Hepatocyte (in vitro differentiated cells): ENCODE data around the gene PPP1R12A. TPM values are rescaled to one million over a fixed set of nuclear protein-coding genes. Genes with fewer than 3 reads are reported as not detected.
A peak's percentile ranks its signal among the peaks of the same experiment; 100 is the strongest.

Experiments
- DNase-seq: peaks from one replicate; pipeline ENCODE4 v3.0.0-alpha.2; 2016; ENCODE audit warnings: low spot score
- H2AFZ ChIP-seq: fragments of 200-600 bp; sonication (generic); 2 replicates; pipeline ENCODE4 v1.6.0; 2016; ENCODE audit warnings: antibody characterized with exemption, mild to moderate bottlenecking
- H3K27ac ChIP-seq: fragments of 200-600 bp; sonication (generic); 2 replicates; pipeline ENCODE4 v1.5.1; 2016; ENCODE audit warnings: mild to moderate bottlenecking
- H3K27me3 ChIP-seq: fragments of 200-600 bp; sonication (generic); 2 replicates; pipeline ENCODE4 v1.6.1; 2016
- H3K36me3 ChIP-seq: fragments of 200-600 bp; sonication (generic); replicated peaks from 2 replicates; pipeline ENCODE4 v1.5.1; 2016; ENCODE audit warnings: low read depth; ENCODE audit not compliant: insufficient read depth
- H3K4me1 ChIP-seq: fragments of 200-600 bp; sonication (generic); 2 replicates; pipeline ENCODE4 v1.5.1; 2016; ENCODE audit warnings: mild to moderate bottlenecking, moderate library complexity; ENCODE audit not compliant: insufficient read depth
- H3K4me2 ChIP-seq: fragments of 200-600 bp; sonication (generic); 2 replicates; pipeline ENCODE4 v1.6.0; 2016
- H3K4me3 ChIP-seq: fragments of 200-600 bp; sonication (generic); 2 replicates; pipeline ENCODE4 v1.5.1; 2016; ENCODE audit warnings: mild to moderate bottlenecking
- H3K79me2 ChIP-seq: fragments of 200-600 bp; sonication (generic); 2 replicates; pipeline ENCODE4 v1.6.0; 2017; ENCODE audit warnings: mild to moderate bottlenecking
- H3K9me2 ChIP-seq: fragments of 200-600 bp; sonication (generic); replicated peaks from 2 replicates; pipeline ENCODE4 v1.6.0; 2017; ENCODE audit warnings: mild to moderate bottlenecking; ENCODE audit not compliant: insufficient read depth
- H3K9me3 ChIP-seq: fragments of 200-600 bp; sonication (generic); 2 replicates; pipeline ENCODE4 v1.5.1; 2016; ENCODE audit warnings: low read depth, mild to moderate bottlenecking
- H4K20me1 ChIP-seq: fragments of 200-600 bp; sonication (generic); 2 replicates; pipeline ENCODE4 v1.6.0; 2016; ENCODE audit warnings: mild to moderate bottlenecking; ENCODE audit not compliant: insufficient read depth, poor library complexity, severe bottlenecking
- CTCF ChIP-seq: fragments of 200-600 bp; sonication (generic); IDR thresholded peaks from 2 replicates; pipeline ENCODE4 v1.5.1; 2016; ENCODE audit warnings: antibody characterized with exemption, mild to moderate bottlenecking; ENCODE audit not compliant: poor library complexity
- EZH2 ChIP-seq: fragments of 200-600 bp; sonication (generic); IDR thresholded peaks from 2 replicates; pipeline ENCODE4 v1.6.1; 2016; ENCODE audit warnings: antibody characterized with exemption, mild to moderate bottlenecking, borderline replicate concordance
- EZH2phosphoT487 ChIP-seq: fragments of 200-600 bp; sonication (generic); IDR thresholded peaks from one replicate; pipeline ENCODE4 v1.6.1; 2018; ENCODE audit warnings: antibody characterized with exemption, mild to moderate bottlenecking, low read depth, moderate library complexity; ENCODE audit not compliant: unreplicated experiment, severe bottlenecking
- WGBS: methylation state at CpG from one replicate; pipeline ENCODE4 v1.1.6; 2016; ENCODE audit warnings: low lambda C conversion rate; ENCODE audit errors: missing lambda C conversion rate; 5-methylcytosine and 5-hydroxymethylcytosine counted together
- polyA plus RNA-seq: library from polyadenylated mRNA; unstranded; fragments of >200 nt; fragmentation: Nextera tagmentation; extraction: Ambion mirVana; gene quantifications from 2 replicates; pipeline ENCODE4 v1.2.1, GENCODE V29; 2016
- total RNA-seq: library from RNA; depleted of rRNA; stranded (reverse); fragments of >200 nt; gene quantifications from 2 replicates; pipeline ENCODE4 v1.2.3, GENCODE V29; 2014

The PPP1R12A gene
- total and polyA plus RNA-seq, 2 experiments from 2014 or later, result 71.7 to 74.0 TPM

- Histone ChIP-seq H3K4me3 (no peak overlapping the region), H4K20me1 (peaks cover 5% of the 10 kb centered on the region), H3K27ac (no peak overlapping the region), H3K9me3 (no peaks in the 10 kb centered on the region), H3K4me2 (no peak overlapping the region), H3K4me1 (peaks cover 5% of the 10 kb centered on the region), H3K36me3 (no peaks in the 10 kb centered on the region), H3K79me2 (peaks cover 84% of the 10 kb centered on the region), H2AFZ (no peak overlapping the region), H3K27me3 (no peaks in the 10 kb centered on the region), H3K9me2 (no peaks in the 10 kb centered on the region)
- no peak for TF ChIP-seq EZH2phosphoT487
- no peak for TF ChIP-seq EZH2
- no peak for TF ChIP-seq CTCF
- peak; percentile 25 for DNase-seq
These were observed 90.2 kb downstream of the PPP1R12A start for GRCh38 chr12:79844693-79845092.

- no peak overlapping the region for H2AFZ ChIP-seq
- H4K20me1 ChIP-seq, result peaks cover 1% of the 10 kb centered on the region
- WGBS, result 97% methylated on average over 3 of the region's 3 CpGs
- no peak for DNase-seq
- H3K4me2 ChIP-seq, result no peak overlapping the region
- peaks cover 82% of the 10 kb centered on the region for H3K79me2 ChIP-seq
- H3K9me2 ChIP-seq, result no peaks in the 10 kb centered on the region
- H3K27me3 ChIP-seq, result no peaks in the 10 kb centered on the region
- H3K36me3 ChIP-seq, result no peaks in the 10 kb centered on the region
- H3K27ac ChIP-seq, result no peak overlapping the region
- H3K4me1 ChIP-seq, result peaks cover 5% of the 10 kb centered on the region
- no peaks in the 10 kb centered on the region for H3K9me3 ChIP-seq
- no peak for TF ChIP-seq EZH2phosphoT487
- no peak for TF ChIP-seq EZH2
- no peak for TF ChIP-seq CTCF
- no peak overlapping the region for H3K4me3 ChIP-seq
These were observed 90.9 kb downstream of the PPP1R12A start for GRCh38 chr12:79843978-79844377.

GRCh38 chr12:79842630-79843029, 92.3 kb downstream of the PPP1R12A start:
- H3K4me1 ChIP-seq, result peaks cover 1% of the 10 kb centered on the region
- TF ChIP-seq CTCF (no peak), EZH2 (no peak)
- no peak for DNase-seq
- H3K27me3 ChIP-seq, result no peaks in the 10 kb centered on the region
- H3K27ac ChIP-seq, result no peak overlapping the region
- no peak overlapping the region for H3K4me3 ChIP-seq
- no peaks in the 10 kb centered on the region for H3K9me2 ChIP-seq
- no peak overlapping the region for H3K4me2 ChIP-seq
- H3K9me3 ChIP-seq, result no peaks in the 10 kb centered on the region
- 80% methylated on average over 2 of the region's 2 CpGs for WGBS
- H4K20me1 ChIP-seq, result no peaks in the 10 kb centered on the region
- peaks cover 78% of the 10 kb centered on the region for H3K79me2 ChIP-seq
- no peaks in the 10 kb centered on the region for H3K36me3 ChIP-seq
- H2AFZ ChIP-seq, result no peak overlapping the region

- Histone ChIP-seq H3K4me3 (no peak overlapping the region), H3K9me2 (no peaks in the 10 kb centered on the region), H3K9me3 (no peaks in the 10 kb centered on the region), H3K36me3 (no peaks in the 10 kb centered on the region), H2AFZ (no peak overlapping the region), H4K20me1 (no peaks in the 10 kb centered on the region), H3K27ac (no peak overlapping the region), H3K79me2 (peaks cover 76% of the 10 kb centered on the region), H3K4me1 (no peaks in the 10 kb centered on the region), H3K27me3 (no peaks in the 10 kb centered on the region), H3K4me2 (no peak overlapping the region)
- no peak for DNase-seq
- WGBS, result 71% methylated on average over 4 of the region's 4 CpGs
- TF ChIP-seq EZH2phosphoT487, result no peak
- TF ChIP-seq EZH2, result no peak
- no peak for TF ChIP-seq CTCF
These were observed 93.0 kb downstream of the PPP1R12A start for GRCh38 chr12:79841878-79842265.
